ENCODE results near the gene FMOD.

FMOD gene

GRCh38 chr1:203360547-203361185, 9.7 kb upstream of the FMOD start:
- no peak for DNase-seq

GRCh38 chr1:203359010-203359571, 8.2 kb upstream of the FMOD start:
- DNase-seq, result no peak

GRCh38 chr1:203354246-203354645, 3.3 kb upstream of the FMOD start:
- no peak for DNase-seq

DNA sequence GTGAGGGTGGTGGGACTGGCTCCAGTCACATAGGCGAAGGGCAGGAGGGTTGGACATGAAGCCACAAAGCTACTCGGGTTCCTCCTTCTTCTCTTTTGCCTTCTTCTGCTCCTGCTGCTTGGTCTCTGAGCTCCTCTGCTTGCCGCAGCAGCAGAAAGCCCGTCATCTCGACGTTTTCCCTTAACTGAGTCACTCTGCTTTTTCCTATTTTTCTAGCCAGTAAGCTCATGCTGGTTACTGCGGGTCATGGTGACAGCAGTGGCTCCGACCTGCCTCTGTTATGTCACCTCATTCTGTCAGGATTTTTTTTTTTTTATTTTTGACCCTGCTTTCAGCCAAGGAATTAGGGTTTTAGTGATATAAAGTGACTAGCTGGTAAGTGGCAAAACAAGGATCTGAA, 2.6 kb upstream of the FMOD start:
- no peak for DNase-seq

DNA sequence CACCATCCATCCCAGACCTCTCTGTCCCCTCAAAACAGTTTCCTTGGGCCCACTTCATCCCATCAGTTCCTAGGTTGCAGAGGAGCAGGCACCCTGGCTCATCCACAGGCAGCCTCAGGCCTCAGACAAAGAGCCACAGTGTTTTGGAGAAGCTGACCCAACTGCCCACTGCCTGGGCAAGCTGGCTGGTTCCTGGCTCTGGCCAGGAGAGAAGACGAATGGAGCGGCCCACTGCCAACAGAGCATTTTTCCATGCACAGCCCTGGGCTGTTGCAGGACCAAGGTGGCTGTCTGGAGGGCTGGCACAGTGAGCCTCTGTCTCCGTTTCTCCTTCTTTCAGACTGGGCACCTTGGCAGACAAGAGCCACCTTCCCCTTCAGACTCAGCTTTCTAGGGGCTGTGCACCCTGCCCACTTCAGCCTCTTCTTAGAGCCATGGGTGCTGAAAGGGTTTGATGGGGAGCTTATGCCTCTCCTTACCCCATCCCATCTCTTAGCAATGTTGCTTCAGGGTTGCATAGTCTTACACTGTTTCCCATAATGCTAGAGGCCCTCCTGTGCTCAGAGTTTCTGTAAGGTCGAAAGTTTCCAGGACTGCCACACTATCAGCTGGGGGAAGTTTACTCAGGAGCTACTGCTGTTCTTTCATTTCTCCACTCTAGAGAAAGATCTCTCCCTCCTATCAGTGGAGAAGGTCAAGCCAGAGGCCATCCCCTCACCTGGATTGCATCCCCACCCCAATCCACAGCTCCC, 973 bp downstream of the FMOD start:
- no peak for DNase-seq

DNA sequence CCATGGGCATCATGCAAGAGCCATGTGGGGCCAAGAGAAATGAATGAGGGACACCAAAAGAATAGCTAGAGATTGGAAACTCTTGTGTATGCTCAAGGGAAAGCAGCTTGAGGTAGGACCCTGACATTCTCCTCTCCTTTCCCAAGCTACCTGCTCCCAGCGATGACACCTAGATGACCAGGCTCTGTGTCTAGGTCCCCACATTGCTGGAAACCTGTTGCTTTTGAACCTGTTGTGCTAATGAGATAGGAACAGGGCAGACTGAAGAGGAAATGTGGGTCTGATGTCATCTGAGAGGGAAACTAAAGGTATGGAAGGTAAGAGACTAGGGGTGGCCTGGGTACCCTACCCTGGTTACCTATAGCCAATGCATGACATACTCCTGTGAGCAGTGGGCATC, 1.8 kb downstream of the FMOD start:
- DNase-seq, result no peak

GRCh38 chr1:203346769-203347102, 4.2 kb downstream of the FMOD start:
- DNase-seq, result no peak

DNA sequence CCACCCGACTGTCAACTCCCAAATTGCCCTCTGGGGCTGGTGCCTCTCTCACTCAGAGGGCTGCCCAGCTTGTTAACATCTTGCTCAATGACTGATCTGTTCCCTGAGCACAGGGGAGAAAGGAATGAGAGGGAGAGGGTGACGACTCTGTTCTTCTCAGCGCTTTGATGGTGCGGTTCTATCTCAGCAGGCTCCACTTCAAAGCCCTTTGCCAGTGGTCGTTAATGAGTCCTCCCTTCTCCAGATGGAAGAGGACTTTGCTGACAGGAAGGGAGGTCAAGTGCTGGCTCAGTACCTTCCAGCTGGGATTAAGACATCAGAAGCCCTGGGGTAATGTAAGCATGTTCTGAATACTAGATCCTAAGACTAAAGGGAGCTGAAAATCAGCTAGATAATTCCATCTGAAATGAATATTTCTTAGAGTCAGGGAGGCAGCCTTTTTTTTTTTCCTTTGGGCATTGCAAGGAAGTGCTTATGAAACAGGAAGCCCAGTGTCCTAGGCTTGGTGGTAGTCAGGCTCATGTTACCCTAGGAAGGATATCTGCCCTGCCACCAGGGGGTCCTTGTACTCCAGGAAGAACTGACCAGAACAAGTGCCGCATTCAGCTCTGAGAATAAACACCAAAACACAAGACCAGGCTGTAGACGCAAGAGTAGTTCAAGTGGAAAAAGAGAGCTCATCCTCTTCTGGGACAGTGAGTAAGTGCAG, 4.7 kb downstream of the FMOD start:
- DNase-seq, result no peak

- no peak for DNase-seq
These were observed 6.8 kb downstream of the FMOD start for GRCh38 chr1:203343956-203344754.

DNA sequence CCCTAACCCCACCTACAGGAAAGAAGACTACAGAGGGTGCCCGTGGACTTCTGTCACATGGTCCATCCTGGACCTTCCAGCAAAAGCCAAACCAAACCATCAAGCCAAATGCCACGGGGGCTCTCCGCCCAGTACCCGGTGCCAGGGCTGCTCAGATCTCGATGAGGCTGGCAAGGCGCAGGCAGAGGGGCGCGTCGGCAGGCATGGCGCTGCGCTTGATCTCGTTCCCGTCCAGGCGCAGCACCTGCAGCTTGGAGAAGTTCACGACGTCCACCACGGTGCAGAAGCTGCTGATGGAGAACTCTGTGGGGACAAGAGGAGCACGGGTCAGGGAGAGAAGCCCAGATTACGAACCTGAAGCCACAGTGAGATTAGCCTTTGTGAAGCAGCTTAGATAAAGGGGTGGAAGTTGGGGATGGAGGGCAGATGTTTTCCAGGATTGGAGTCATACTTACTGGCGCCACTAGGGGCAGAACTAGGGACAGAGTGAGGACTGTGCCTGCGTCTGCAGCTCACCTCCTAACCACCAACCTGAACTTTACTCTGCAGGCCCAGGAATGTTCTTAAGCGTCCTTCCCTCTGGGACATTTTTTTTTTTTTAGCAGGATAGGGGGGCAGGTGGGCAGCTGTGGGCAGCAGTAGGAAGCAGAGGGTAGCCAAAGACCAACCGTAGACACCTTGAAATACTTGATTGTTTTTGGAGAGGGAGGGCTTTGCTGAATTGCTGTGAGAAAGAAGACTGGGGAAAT, 8.6 kb downstream of the FMOD start:
- DNase-seq, result no peak

- peak; percentile 45 for DNase-seq
These were observed 10.7 kb downstream of the FMOD start for GRCh38 chr1:203340112-203340790.

DNA sequence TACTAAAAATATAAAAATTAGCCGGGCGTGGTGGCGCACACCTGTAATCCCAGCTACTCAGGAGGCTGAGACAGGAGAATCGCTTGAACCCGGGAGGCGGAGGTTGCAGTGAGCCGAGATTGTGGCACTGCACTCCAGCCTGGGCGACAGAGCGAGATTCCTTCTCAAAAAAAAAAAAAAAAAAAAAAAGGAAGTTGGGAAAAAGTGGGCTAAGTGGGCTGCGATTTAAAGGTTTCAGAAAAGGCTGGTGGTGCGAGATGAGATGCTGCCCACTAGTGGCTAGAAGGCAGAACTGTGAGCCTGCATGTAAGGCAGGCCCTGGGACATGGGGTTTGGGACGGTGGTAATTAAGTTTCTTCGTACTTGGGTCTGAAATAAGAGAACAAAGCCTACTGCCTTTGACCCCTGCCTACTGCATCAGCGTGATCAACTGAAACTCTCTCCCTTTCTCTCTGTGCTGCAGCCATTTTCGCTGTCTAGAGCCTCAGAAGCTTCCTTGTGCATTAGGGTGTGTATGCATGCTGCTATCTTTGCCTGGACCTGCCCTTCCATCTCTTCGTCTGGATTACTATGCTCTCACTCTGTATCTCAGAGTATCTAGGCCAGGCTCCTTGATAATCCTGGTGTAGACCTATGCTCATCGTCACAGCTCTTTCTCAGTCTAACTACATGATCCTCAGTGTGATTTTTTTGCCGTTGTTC, 12.4 kb downstream of the FMOD start:
- DNase-seq, result no peak

- DNase-seq, result no peak
These were observed 14.8 kb downstream of the FMOD start for GRCh38 chr1:203336097-203336496.

- no peak for DNase-seq
These were observed 15.4 kb downstream of the FMOD start for GRCh38 chr1:203335503-203335902.

GRCh38 chr1:203331224-203331623, 19.7 kb downstream of the FMOD start:
- no peak for DNase-seq

GRCh38 chr1:203328714-203329122, 22.2 kb downstream of the FMOD start:
- DNase-seq, result no peak

DNA sequence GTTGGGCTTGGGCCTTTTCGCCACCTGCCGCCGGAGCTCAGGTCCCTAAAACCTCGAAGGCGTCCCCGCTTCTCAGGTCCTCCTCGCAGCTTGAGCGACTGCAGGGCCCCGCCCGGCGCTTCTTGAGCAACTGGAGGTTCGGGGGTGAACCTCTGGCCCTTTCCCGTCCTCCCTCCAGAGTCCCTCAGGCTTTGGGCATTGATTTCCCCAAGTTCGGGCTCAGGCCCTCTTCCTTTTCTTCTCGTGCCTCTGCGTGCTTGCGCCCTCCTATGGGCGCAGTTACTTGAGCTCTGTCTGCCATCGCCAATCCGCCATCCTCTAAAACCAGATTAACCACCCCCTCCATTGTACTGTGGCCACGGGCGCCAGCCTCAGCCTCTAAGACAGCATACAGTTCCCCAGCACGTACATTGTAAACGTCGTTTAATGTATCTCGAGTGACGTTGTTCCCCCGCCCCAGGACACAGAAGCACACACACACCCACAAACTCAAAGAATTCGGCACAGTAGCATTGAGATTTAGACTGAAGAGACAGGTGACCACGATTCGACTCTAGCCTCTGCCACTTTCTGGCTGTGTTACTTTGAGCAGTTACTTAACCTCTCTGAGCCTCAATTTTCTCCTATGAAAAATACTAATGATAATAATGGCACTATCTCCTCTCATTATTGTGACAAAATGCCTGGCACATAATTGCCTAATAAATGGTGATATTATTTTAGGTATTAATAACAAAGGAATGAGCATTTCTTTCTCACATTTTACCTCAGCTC, 23.1 kb downstream of the FMOD start:
- DNase-seq, result peak; percentile 70

DNA sequence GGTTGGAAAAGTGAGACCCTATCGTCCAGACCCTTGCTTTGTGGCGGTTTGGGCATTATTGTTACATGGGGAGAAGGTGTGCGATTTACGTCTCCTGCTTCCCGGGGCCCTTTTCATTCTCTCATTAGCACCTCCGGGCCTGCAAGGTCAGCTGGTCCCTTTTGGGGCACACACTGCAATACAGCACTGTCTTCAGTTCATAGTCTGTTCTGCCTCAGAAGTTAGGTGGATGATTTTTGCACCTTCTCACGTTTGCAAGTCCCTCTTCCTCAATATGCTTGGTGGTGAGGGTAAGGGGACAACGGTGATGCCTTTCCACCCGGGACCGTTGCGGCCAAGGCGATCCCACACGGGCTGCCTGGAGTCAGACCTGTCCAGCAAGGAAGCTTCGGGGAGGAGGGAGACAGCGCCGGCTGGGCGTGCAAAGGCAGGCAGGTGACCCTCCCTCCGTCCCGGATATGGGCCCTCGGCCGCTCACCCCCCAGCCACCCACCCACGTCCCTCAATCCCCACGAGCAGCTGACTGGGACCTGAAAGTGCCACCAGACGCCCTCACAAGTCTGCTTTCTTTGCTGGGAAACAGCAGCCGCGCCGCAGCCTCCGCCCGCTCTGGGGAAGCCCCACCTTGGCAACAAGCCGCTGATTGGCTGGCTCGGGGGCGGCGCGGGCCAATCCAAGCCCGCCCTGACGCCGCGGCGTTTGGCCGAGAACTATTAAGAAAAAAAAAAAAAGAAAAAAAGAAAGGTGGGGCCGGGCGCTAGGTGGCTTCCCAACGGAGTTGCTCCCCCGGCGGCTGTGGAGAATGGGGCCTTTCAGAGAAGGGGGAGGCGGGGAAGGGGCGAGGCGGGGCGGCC, 23.9 kb downstream of the FMOD start:
- peak; percentile 75 for DNase-seq

GRCh38 chr1:203325418-203326091, 25.4 kb downstream of the FMOD start:
- DNase-seq, result no peak
